Urinary bladder (tissue), 4 donors: Measurements from ENCODE around the gene CMIP. TPM values are rescaled to one million over a fixed set of nuclear protein-coding genes. Genes with fewer than 3 reads are reported as not detected.
A peak's percentile ranks its signal among the peaks of the same experiment; 100 is the strongest.
"Not testable (repeated sequence)": the region's sequence is repeated elsewhere in the genome, so short reads cannot be mapped to it uniquely, and the experiment has no call there.

Experiments
- DNase-seq: peaks from one replicate; pipeline ENCODE4 v3.0.0-alpha.2; 2015; ENCODE audit errors: extremely low spot score
- H3K27ac ChIP-seq: one replicate; pipeline ENCODE4 v1.5.1; 2013; ENCODE audit warnings: low read depth, mild to moderate bottlenecking, moderate library complexity
- H3K36me3 ChIP-seq: one replicate; pipeline ENCODE4 v1.6.1; 2013; ENCODE audit warnings: mild to moderate bottlenecking, moderate library complexity; ENCODE audit not compliant: insufficient read depth
- H3K4me1 ChIP-seq: one replicate; pipeline ENCODE4 v1.6.1; 2013; ENCODE audit warnings: mild to moderate bottlenecking, moderate library complexity; ENCODE audit not compliant: insufficient read depth
- H3K4me3 ChIP-seq: one replicate; pipeline ENCODE4 v1.5.1; 2013; ENCODE audit warnings: low read depth, low read length
- WGBS: extraction: QIAGEN DNeasy Blood & Tissue Kit; methylation state at CpG from one replicate; pipeline ENCODE4 v1.1.7; 2013; 5-methylcytosine and 5-hydroxymethylcytosine counted together
- polyA plus RNA-seq: library from polyadenylated mRNA; stranded (reverse); fragments of 200-250 nt; gene quantifications from one replicate; pipeline ENCODE4 v1.2.3, GENCODE V29; 2013
- total RNA-seq: library from RNA; depleted of rRNA; stranded (reverse); fragments of >200 nt; gene quantifications from one replicate; pipeline ENCODE4 v1.2.3, GENCODE V29; 2014
- donor health status: healthy with polysubstance abuse.
- donor health status: healthy.

Gene CMIP
- total and polyA plus RNA-seq, 2 donors, result 21.7 to 29.4 TPM

DNA sequence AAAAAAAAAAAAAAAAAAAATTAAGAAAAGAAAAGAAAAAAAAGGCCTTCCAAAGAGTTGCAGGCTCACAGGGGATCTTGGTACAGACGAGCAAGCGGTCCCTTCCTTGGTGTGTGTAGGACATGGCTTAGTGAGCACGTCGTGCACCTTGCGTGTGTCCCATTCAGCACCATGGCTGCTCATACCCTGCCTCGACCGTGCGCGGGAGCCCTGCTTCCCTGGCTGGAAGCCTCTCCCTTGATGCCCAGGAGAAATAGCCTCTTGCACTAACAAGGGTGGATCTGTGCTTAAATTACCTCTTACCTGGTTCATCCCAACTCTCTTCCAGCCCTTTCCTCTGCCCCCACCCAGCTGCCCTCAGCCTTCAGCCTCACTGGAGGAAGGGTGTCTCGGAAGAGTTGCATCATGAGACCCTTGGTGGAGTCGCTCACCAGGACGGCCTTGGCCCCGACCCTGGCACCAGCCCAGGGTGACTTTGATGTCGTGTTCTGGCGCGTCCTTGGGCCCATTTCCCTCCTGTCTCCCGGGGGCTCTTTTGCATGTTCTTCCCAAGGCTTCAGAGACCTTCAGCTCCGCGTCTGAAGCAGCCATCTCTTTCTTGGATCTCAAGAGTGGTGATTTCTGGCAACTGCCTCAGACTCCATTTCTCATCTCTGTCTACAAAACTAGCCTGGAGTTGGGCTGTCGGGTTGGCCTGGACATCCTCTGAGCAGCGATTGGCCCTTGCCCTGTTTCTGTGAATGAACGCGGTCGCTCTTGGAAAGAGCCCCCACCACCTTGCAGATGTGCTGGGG lies 127.2 kb downstream of the CMIP start:
- Histone ChIP-seq H3K36me3 (no peaks in the 10 kb centered on the region), H3K4me1 (no peaks in the 10 kb centered on the region), H3K4me3 (no peak overlapping the region), H3K27ac (no peak overlapping the region)
- no peak for DNase-seq
- WGBS, result 85% methylated on average over 24 of the region's 24 CpGs

DNA sequence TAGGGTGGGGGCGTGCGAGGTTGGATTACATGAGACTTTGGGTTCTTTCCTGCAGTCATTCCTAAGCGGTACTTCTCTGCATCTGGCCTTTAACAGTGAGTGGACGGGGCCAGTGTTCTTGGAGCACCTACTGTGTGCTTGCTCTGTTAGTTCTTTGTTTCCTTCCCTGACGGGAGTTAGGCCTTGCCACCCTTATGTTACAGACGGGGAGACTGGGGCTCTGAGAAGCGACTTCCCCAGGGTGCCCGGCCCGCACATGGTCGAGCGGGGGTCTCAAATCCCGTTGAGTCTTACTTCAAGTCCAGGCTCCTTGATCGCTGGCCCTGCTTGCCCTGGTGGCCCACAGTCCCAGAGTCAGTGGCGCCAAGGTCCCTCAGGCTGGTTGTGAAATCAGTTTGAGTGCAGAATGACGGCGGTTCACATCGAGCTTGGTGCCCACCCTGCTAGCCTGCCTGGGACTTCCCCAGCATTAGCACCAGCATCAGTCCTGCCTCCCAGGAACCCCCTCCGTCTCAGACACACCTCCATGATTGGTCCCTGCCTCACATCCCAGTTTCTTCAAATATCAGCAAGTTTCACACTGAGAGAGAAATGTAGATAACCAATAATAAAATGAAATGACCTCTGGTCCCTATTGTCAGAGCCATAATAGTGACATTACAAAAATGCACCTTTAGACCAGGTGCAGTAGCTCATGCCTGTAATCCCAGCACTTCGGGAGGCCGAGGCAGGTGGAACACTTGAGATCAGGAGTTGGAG lies 128.0 kb downstream of the CMIP start:
- Histone ChIP-seq H3K36me3 (no peaks in the 10 kb centered on the region), H3K4me1 (no peaks in the 10 kb centered on the region), H3K27ac (no peak overlapping the region), H3K4me3 (no peak overlapping the region)
- WGBS, result 95% methylated on average over 20 of the region's 20 CpGs
- no peak for DNase-seq

DNA sequence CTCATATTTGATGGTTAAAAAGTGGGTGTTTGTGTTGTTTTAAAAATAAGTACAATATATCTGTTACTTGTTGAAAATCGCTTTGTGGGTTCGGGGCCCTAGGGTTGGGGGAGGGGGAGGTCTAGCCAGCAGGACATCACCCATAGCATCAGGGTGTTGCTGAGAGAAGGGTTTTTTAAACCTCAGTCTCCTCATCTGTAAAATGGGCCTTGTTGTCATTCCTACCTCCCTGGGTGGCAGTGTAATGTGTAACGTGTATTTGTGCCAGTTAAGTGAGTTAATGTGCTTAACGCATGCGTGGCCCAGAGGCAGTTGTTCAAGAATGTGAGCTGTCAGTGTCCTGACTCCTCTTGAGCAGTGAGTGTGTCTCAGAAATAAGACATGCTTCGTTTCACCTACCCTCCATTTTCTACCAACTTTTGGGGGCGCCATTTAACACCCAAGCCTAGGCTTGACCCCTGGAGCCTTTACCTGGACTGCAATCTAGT lies 129.0 kb downstream of the CMIP start:
- Histone ChIP-seq H3K36me3 (no peaks in the 10 kb centered on the region), H3K27ac (no peak overlapping the region), H3K4me1 (no peaks in the 10 kb centered on the region), H3K4me3 (no peak overlapping the region)
- no peak for DNase-seq
- WGBS, result 94% methylated on average over 7 of the region's 7 CpGs

DNA sequence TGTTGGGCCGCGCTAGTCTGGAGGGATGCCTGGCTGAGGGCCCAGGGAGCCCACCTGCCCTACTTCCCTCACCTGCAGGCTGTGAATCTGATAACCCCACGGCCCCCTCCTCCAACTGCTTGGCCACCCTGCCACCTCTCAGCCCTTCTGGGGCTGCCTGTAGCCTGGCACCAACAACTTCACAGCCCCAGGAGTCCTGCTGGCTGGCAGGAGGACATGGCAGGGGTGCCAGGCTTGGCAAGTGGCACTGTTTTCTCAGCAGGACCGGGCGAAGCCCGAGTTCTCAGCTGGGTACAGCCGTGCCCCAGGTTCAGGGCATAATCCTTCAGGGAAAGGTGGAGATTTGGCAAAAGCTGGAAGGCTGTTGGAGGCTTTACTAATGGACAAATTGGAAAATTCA lies 129.6 kb downstream of the CMIP start:
- Histone ChIP-seq H3K36me3 (no peaks in the 10 kb centered on the region), H3K4me1 (no peaks in the 10 kb centered on the region), H3K4me3 (no peak overlapping the region), H3K27ac (no peak overlapping the region)
- 91% methylated on average over 7 of the region's 7 CpGs for WGBS
- DNase-seq, result no peak

DNA sequence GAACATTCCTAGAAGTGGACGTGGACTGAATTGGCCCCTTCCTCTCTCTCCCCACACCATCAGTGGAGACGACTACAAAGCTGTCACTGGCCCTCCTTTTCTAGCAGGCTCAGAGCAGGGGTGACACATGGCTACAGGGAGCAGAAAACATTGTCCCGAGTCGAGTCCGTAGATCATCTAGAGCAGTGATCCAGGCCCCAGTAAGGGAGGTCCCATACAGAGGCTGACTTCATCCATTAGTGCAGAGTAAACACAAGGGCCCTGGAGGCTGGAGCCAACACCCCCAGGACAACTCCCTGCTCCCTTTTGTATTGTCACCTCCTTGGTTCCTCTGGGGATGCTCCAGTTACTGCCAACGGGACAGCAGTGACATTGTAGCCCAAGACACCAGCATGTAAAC lies 130.7 kb downstream of the CMIP start:
- WGBS, result 84% methylated on average over 6 of the region's 6 CpGs
- no peak overlapping the region for H3K27ac ChIP-seq
- no peak overlapping the region for H3K4me3 ChIP-seq
- no peaks in the 10 kb centered on the region for H3K4me1 ChIP-seq
- no peaks in the 10 kb centered on the region for H3K36me3 ChIP-seq
- no peak for DNase-seq

DNA sequence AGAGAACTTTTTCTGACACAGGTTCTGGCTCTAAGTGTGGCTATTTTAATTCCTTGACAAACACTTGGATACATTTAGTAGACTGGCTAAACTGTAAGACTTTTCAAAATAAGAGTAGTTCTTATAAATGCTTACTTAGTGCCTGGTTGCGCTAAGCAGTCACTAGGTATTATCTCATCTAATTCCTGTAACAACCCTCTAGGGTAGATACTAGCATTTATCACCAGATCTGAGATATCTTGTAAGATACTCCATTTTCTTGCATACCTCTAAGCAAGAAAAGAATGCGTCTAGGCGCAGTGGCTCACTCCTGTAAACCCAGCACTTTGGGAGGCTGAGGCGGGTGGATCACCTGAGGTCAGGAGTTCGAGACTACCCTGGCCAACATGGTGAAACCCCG lies 131.2 kb downstream of the CMIP start:
- DNase-seq, result no peak
- no peak overlapping the region for H3K27ac ChIP-seq
- WGBS, result 92% methylated on average over 6 of the region's 6 CpGs

DNA sequence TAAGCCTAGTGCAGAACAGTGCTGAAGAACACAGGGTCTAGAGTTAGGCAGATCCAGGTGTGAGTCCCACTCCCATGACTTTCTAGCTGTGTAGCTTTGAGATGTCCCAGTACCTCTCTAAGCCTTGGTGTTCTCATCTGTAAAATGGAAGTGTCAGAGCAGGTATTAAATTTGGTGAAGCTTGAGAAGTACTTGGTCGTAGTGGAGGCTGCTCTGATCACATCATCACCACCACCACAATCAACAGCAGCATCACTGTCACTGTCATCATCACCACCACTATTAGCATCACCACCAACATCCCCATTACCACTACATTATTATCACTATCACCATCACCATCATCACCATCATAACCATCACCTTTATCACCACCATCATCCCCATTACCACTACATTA lies 132.1 kb downstream of the CMIP start:
- Histone ChIP-seq H3K36me3 (no peaks in the 10 kb centered on the region), H3K27ac (no peak overlapping the region), H3K4me3 (no peak overlapping the region), H3K4me1 (no peaks in the 10 kb centered on the region)
- WGBS, result 90% methylated on average over 1 of the region's 1 CpG
- no peak for DNase-seq

More for the DNA sequence above, 131.2 kb downstream of the CMIP start:
- no peaks in the 10 kb centered on the region for H3K36me3 ChIP-seq
- no peak overlapping the region for H3K4me3 ChIP-seq
- no peaks in the 10 kb centered on the region for H3K4me1 ChIP-seq

DNA sequence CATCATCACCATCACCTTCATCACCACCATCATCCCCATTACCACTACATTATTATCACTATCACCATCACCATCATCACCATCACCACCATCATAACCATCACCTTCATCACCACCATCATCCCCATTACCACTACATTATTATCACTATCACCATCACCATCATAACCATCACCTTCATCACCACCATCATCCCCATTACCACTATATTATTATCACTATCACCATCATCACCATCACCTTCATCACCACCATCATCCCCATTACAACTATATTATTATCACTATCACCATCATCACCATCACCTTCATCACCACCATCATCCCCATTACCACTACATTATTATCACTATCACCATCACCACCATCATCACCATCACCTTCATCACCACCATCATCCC lies 132.7 kb downstream of the CMIP start:
- H3K4me3 ChIP-seq, H3K27ac ChIP-seq, DNase-seq, H3K4me1 ChIP-seq, H3K36me3 ChIP-seq: not testable (repeated sequence)

DNA sequence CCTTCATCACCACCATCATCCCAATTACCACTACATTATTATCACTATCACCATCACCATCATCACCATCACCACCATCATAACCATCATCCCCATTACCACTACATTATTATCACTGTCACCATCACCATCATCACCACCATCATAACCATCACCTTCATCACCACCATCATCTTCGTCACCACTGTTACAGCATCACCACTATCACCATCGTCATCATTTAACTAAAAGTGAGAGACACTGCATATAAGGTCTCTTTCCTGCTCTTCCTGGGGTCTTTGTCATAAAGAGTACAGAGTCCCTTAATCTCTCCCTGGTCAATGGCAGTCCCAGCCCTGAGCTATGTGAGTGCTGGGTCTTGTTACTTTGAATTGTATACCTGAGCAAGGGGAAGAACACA lies 133.5 kb downstream of the CMIP start:
- Histone ChIP-seq H3K27ac (no peak overlapping the region), H3K36me3 (no peaks in the 10 kb centered on the region), H3K4me3 (no peak overlapping the region), H3K4me1 (no peaks in the 10 kb centered on the region)
- DNase-seq, result no peak
- 97% methylated on average over 2 of the region's 2 CpGs for WGBS

DNA sequence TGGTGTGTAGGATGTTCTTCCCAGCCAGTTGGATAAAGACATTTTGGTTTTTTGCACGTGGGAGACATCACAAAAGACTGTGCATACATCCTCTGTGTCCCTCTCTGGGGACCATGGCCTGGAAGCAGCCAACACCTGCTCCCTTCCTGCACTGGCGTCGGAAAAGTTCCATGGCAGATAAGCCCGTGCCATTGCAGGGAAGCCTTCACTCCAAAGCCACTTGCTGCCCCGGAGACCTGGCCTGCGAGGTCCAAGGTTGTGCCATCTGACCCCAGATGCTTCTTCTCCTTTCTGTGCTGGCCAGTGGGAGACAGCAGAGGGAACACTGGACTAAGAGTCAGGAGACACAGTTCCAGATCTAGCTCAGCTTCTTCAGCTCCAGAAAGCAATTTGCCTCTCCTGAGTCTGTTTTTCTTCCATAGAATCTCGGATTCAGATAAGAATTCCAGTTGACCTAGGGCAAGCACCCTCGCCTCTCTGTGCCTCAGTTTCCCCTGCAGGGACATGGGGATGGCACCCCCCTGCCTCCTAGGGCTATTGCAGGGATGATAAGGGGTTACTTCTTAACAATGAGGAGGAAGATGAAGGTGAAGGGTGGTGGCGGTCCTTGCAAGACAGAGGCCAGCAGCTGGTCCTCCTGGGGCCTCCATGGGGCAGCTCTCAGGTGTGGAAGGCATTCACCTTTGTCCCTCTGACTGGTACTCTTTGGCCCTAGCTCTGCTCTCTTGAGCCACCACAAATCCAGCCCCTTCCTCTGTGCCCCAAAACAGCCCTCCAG lies 134.2 kb downstream of the CMIP start:
- no peak for DNase-seq
- no peaks in the 10 kb centered on the region for H3K36me3 ChIP-seq
- H3K4me1 ChIP-seq, result no peaks in the 10 kb centered on the region
- 90% methylated on average over 9 of the region's 9 CpGs for WGBS
- H3K4me3 ChIP-seq, result no peak overlapping the region
- H3K27ac ChIP-seq, result no peak overlapping the region

DNA sequence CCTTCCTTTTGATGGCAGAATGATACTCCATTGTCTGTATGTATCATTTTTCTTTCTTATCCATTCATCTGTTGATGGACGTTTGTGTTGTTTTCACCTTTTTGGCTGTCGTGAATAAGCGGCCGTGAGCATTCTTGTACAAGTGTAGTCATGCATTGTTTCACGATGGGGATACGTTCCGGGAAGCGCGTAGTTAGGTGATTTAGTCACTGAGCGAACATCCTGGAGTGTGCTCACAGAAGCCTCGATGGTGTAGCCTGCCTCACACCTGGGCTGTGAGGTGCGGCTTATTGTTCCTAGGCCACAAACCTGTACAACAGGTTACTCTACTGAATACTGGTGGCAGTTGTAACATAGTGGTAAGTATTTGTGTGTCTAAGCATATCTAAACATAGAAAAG lies 136.5 kb downstream of the CMIP start:
- Histone ChIP-seq H3K36me3 (no peaks in the 10 kb centered on the region), H3K4me1 (no peaks in the 10 kb centered on the region), H3K27ac (no peak overlapping the region), H3K4me3 (no peak overlapping the region)
- WGBS, result 89% methylated on average over 12 of the region's 12 CpGs
- DNase-seq, result peak; percentile 74

DNA sequence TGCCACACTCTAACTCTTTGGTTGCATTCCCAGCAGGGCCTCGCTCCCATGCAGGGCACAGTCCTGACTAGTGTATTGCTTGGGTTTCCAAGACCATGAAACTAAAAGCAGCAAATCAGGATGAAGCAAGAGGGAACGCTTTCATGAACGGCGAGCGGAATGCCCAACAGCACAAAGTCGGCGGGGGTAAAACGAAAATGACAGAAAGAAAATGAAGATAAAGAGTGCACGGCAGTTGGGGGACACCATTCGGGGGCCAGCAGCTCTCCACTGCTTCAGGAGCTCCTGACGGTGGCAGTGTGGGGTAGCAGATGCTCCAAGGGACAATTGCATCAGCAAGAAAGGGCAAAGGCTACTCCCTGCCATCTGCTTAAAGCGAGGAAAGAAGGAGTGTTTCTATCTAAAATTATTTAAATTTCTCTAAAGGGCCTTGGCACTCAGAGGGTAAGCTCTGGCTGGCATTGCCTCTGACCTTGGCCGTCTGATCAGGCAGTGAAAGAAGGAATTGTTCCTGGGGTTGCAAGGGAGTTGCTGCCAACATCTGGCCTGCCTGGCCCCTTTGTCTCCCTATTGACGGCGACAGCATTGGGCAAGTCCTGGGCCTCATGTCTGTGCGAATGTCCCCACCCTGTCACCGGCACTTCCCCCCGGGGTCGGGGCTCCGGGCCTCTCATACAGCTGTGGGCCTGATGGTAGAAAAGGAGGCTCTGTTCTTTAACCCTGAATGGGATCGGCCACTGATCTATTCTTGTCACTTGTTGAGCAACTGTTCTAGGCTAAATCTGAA lies 138.2 kb downstream of the CMIP start:
- no peak overlapping the region for H3K4me3 ChIP-seq
- WGBS, result 87% methylated on average over 21 of the region's 21 CpGs
- H3K27ac ChIP-seq, result no peak overlapping the region
- no peaks in the 10 kb centered on the region for H3K36me3 ChIP-seq
- DNase-seq, result no peak
- H3K4me1 ChIP-seq, result no peaks in the 10 kb centered on the region
